Bronchial epithelial cell (primary cell): ENCODE data around the gene VAV2. TPM values are rescaled to one million over a fixed set of nuclear protein-coding genes. Genes with fewer than 3 reads are reported as not detected.

Experiments
- DNase-seq: peaks from one replicate; pipeline ENCODE4 v3.0.0-alpha.2; 2010; ENCODE audit warnings: low read depth
- FAIRE-seq: peaks from 2 replicates; lab custom pipeline; 2011; peaks lifted over from hg19 to GRCh38; lab: Jason Lieb, UNC
- H3K27me3 ChIP-seq: 2 replicates; pipeline ENCODE4 v1.5.1; 2011; ENCODE audit warnings: low read length; ENCODE audit not compliant: control insufficient read depth, insufficient read depth
- H3K36me3 ChIP-seq: 2 replicates; pipeline ENCODE4 v1.5.1; 2011; ENCODE audit warnings: low read length; ENCODE audit not compliant: control insufficient read depth, insufficient read depth
- H3K4me3 ChIP-seq: 2 replicates; pipeline ENCODE4 v1.5.1; 2011; ENCODE audit warnings: mild to moderate bottlenecking, low read depth, low read length, control low read depth
- total RNA-seq: library from RNA; depleted of rRNA; stranded (reverse); fragments of >200 nt; gene quantifications from 2 replicates; pipeline ENCODE4 v1.2.1, GENCODE V29; 2014
- TF ChIP-seq, protein P1 (sequence below): IDR thresholded peaks from 2 replicates; pipeline ENCODE4 v1.5.1; 2011; ENCODE audit warnings: mild to moderate bottlenecking, moderate library complexity, low read length, control low read depth, inconsistent platforms; ENCODE audit not compliant: insufficient read depth, severe bottlenecking

VAV2 gene
- total RNA-seq, 1 donor from 2014 or later, result 46.6 TPM

DNA sequence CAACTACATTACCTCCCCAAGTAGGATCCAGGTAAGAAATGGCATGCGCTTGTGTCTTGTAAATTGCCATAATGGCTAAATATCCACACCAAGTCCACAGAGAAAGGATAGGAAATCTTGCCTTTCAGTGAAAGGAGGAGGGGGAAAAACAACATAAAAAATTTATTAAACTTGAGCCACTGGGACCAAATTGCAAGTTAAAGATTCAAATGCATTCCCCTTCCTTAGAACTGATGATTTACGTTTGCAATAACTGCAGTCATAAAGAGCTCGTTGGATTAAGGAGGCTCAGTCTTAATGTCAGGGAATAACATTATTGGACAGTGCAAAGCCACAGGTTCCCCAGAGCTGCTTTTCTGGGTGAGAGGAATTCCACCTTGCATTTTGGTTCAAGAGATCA, 161.4 kb downstream of the VAV2 start:
- DNase-seq (no peak), FAIRE-seq (no peak)
- TF ChIP-seq, protein P1, sequence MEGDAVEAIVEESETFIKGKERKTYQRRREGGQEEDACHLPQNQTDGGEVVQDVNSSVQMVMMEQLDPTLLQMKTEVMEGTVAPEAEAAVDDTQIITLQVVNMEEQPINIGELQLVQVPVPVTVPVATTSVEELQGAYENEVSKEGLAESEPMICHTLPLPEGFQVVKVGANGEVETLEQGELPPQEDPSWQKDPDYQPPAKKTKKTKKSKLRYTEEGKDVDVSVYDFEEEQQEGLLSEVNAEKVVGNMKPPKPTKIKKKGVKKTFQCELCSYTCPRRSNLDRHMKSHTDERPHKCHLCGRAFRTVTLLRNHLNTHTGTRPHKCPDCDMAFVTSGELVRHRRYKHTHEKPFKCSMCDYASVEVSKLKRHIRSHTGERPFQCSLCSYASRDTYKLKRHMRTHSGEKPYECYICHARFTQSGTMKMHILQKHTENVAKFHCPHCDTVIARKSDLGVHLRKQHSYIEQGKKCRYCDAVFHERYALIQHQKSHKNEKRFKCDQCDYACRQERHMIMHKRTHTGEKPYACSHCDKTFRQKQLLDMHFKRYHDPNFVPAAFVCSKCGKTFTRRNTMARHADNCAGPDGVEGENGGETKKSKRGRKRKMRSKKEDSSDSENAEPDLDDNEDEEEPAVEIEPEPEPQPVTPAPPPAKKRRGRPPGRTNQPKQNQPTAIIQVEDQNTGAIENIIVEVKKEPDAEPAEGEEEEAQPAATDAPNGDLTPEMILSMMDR, result no peak
- Histone ChIP-seq H3K27me3 (no peaks in the 10 kb centered on the region), H3K36me3 (peaks cover 27% of the 10 kb centered on the region), H3K4me3 (no peak overlapping the region)

DNA sequence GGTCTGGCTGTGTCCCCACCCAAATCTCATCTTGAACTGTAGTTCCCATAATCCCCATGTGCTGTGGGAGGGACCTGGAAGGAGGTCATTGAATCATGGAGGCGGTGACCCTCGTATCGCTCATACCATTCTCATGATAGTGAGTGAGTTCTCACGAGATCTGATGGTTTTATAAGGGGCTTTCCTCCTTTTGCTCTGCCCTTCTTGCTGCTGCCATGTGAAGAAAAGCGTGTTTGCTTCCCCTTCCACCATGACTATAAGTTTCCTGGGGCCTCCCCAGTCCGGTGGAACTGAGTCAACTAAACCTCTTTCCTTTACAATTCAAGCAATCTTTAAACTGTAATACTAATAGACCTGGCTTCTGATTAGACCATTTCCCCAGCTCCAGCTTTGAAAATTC, 161.8 kb downstream of the VAV2 start:
- H3K27me3 ChIP-seq, result no peaks in the 10 kb centered on the region
- H3K36me3 ChIP-seq, result peaks cover 27% of the 10 kb centered on the region
- FAIRE-seq, result no peak
- DNase-seq, result no peak
- TF ChIP-seq, protein P1, result no peak
- H3K4me3 ChIP-seq, result no peak overlapping the region

DNA sequence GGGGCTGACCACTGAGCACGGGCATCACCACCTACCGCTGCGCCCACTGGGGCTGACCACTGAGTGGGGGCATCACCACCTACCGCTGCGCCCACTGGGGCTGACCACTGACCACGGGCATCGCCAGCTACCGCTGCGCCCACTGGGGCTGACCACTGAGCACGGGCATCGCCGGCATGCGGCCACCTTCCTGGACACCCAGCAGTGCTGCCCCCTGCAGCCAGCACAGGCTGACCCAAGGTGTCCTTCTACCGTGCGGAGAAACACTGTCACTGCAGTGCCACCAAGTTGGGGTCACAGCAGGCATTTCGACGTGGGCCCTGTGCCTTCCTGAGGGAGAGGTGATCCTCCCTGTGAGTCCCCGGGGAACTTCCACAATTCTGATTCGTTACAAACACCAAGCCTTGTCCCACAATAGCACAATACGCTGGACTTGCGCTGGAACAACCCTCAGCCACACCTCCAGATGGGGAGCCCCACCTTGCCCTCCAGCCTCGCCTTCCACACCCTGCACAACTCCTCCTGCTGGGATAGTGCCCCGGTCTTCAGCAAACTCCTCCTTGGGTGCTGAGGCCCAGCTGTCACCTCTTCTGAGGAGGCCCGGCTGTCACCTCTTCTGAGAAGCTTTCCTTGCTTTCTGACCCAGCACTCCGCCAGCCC, 163.7 kb downstream of the VAV2 start:
- Histone ChIP-seq H3K36me3 (peaks cover 18% of the 10 kb centered on the region), H3K27me3 (no peaks in the 10 kb centered on the region), H3K4me3 (no peak overlapping the region)
- FAIRE-seq (no peak), DNase-seq (no peak)
- TF ChIP-seq, protein P1, result no peak

DNA sequence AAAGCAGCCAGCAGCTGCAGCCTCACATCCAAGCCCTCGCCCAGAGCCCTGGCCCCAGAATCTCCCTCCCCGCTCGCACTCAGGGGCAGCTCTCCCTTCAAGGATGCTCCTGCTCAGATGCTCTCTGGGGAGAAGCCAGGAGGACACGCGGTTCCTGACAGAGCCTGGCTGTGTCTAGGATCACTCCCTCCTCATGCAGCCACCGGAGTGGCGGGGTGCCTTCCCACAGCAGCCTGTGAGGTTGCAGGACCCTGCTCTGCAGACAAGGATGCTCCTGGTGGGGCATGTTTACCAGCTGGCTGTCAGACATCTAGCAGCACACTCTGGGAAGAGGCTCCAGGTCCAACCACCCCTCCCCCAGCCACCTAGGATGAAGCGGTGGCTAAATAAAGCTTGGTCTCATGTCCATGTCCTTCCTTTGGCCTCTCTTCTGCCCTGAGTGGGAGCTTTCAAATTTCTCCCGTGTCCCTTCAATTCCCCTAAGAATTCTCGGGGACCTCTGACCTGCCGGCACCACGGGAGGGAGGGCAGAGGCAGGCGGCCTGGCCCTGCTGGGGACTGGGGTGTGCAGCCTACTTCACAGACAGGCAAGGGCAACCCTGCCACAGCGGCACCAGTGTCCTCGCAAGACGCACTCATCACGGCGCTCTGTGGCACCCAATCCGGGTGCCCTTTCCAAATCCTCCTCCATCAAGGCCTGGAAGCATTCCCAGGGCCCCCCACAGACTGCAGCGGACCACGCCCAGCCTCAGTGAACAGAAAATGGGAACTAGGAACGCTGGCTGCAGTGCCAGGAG, 165.6 kb downstream of the VAV2 start:
- TF ChIP-seq, protein P1, result no peak
- Histone ChIP-seq H3K27me3 (no peaks in the 10 kb centered on the region), H3K4me3 (no peak overlapping the region), H3K36me3 (peaks cover 11% of the 10 kb centered on the region)
- DNase-seq (no peak), FAIRE-seq (no peak)

DNA sequence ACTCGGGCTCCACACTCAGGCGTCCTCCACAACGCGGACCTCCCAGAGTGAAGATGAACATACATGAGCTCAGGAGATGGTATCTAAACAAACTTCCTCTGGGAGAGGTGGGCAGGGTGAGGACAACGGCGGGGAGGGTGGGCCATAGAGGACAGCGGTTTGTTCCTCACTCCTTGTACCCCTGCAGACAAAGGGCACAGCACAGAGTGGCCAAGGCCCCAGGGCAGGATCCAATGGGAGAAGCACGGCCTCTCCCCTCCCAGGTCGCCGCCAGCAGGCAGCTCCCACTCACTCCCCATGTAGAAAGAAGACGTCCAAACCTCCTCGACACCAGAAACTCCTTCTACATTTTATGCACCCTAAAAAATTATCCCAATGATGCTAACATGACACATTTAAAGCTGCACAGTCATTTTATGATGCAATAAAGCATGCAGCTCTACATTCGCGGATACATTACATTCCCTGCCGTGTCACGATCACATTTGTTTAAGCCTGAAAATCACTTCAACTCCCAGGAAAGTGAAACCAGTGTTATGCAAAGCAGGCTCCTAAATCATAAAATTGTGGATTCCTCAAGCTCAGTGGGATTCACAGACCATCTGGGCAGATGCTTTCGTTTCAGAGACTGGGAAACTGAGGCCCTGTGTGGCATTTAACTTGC, 166.4 kb downstream of the VAV2 start:
- DNase-seq (no peak), FAIRE-seq (no peak)
- Histone ChIP-seq H3K36me3 (peaks cover 16% of the 10 kb centered on the region), H3K27me3 (no peaks in the 10 kb centered on the region), H3K4me3 (no peak overlapping the region)
- TF ChIP-seq, protein P1, result no peak
